MCF 10A (cell line): Measurements from ENCODE around the gene SLU7. TPM values are rescaled to one million over a fixed set of nuclear protein-coding genes. Genes with fewer than 3 reads are reported as not detected.

Experiments used
- BruUV-seq: library from RNA; stranded (reverse); fragments of 400-500 nt; replicated peaks from 2 replicates; lab custom pipeline; 2021; lab: Mats Ljungman, UMichigan
- CTCF ChIA-PET: fragments of 300-600 bp; sonication (Branson Sonifier 250); formaldehyde crosslinking; extraction: SDS; loops from one replicate; lab custom pipeline; 2021; ENCODE audit warnings: antibody characterized with exemption, inconsistent platforms; lab: Yijun Ruan, JAX
- POLR2A ChIA-PET: fragments of 300-600, 350-650 bp; sonication (Branson Sonifier 250); formaldehyde crosslinking; extraction: SDS; loops from one replicate; lab custom pipeline; 2020; ENCODE audit warnings: antibody characterized with exemption, inconsistent platforms; lab: Yijun Ruan, JAX
- DNase-seq: peaks from one replicate; pipeline ENCODE4 v3.0.0-alpha.2; 2018; ENCODE audit not compliant: unreplicated experiment
- H3K27ac Mint-ChIP-seq: one replicate; pipeline ENCODE4 v1.8.0; 2022; ENCODE audit warnings: mild to moderate bottlenecking, low read depth, mixed read lengths; ENCODE audit not compliant: unreplicated experiment
- H3K27me3 Mint-ChIP-seq: one replicate; pipeline ENCODE4 v1.8.0; 2022; ENCODE audit warnings: mixed read lengths; ENCODE audit not compliant: insufficient read depth, unreplicated experiment
- H3K36me3 Mint-ChIP-seq: one replicate; pipeline ENCODE4 v1.8.0; 2022; ENCODE audit warnings: mild to moderate bottlenecking, moderate library complexity, mixed read lengths; ENCODE audit not compliant: insufficient read depth, unreplicated experiment
- H3K4me1 Mint-ChIP-seq: one replicate; pipeline ENCODE4 v1.8.0; 2022; ENCODE audit warnings: mixed read lengths; ENCODE audit not compliant: insufficient read depth, unreplicated experiment
- H3K4me3 Mint-ChIP-seq: one replicate; pipeline ENCODE4 v1.8.0; 2022; ENCODE audit warnings: mild to moderate bottlenecking, moderate library complexity, mixed read lengths; ENCODE audit not compliant: unreplicated experiment
- H3K9me3 Mint-ChIP-seq: one replicate; pipeline ENCODE4 v1.8.0; 2022; ENCODE audit warnings: mixed read lengths; ENCODE audit not compliant: unreplicated experiment
- CTCF ChIP-seq: fragments of 200-600 bp; IDR thresholded peaks from one replicate; pipeline ENCODE4 v1.8.0; 2022; ENCODE audit warnings: antibody characterized with exemption, mild to moderate bottlenecking; ENCODE audit not compliant: unreplicated experiment
- intact Hi-C: fragments of 100-400 bp; cut with micrococcal nuclease; formaldehyde crosslinking; loops from 2 replicates; pipeline ENCODE4 v1.14.1; 2022
- total RNA-seq: library from RNA; stranded (reverse); gene quantifications from 2 replicates; pipeline ENCODE4 v1.2.3, GENCODE V29; 2022

The SLU7 gene
- total RNA-seq, 1 experiment from 2014 or later = 64.6 TPM

GRCh38 chr5:160385496-160385895, 33.4 kb downstream of the SLU7 start:
- intact Hi-C loops = no loop called here
- Mint-ChIP-seq H3K36me3 (no peaks in the 10 kb centered on the region), H3K9me3 (peaks cover 16% of the 10 kb centered on the region), H3K27ac (no peak overlapping the region), H3K27me3 (no peaks in the 10 kb centered on the region), H3K4me1 (no peaks in the 10 kb centered on the region), H3K4me3 (no peak overlapping the region)
- no peak for DNase-seq
- no peak for TF ChIP-seq CTCF
- POLR2A ChIA-PET = interaction anchor here (0.6 kb wide), 1 partner anchor 160 kb away, joined by 3 read pairs; no protein-coding TSS in a partner anchor
- CTCF ChIA-PET = interaction anchor here (0.5 to 2.0 kb wide), 3 partner anchors 41 to 364 kb away, joined by 3 to 6 read pairs (median 4); no protein-coding TSS in a partner anchor
- BruUV-seq = no TSS peak

GRCh38 chr5:160384681-160385080, 34.2 kb downstream of the SLU7 start:
- no peak overlapping the region for H3K4me3 Mint-ChIP-seq
- H3K9me3 Mint-ChIP-seq = peaks cover 16% of the 10 kb centered on the region
- H3K27ac Mint-ChIP-seq = no peak overlapping the region
- no peaks in the 10 kb centered on the region for H3K27me3 Mint-ChIP-seq
- ChIA-PET POLR2A (interaction anchor here (0.5 kb wide), 1 partner anchor 369 kb away, joined by 3 read pairs; no protein-coding TSS in a partner anchor), CTCF (interaction anchor here (1.5 kb wide), 1 partner anchor 141 kb away, joined by 3 read pairs; no protein-coding TSS in a partner anchor)
- no TSS peak for BruUV-seq
- no peaks in the 10 kb centered on the region for H3K4me1 Mint-ChIP-seq
- no peak for TF ChIP-seq CTCF
- intact Hi-C loops = no loop called here
- no peak for DNase-seq
- no peaks in the 10 kb centered on the region for H3K36me3 Mint-ChIP-seq

GRCh38 chr5:160382346-160382745, 36.5 kb downstream of the SLU7 start:
- Mint-ChIP-seq H3K9me3 (no peaks in the 10 kb centered on the region), H3K4me1 (no peaks in the 10 kb centered on the region), H3K27me3 (no peaks in the 10 kb centered on the region), H3K27ac (no peak overlapping the region), H3K36me3 (no peaks in the 10 kb centered on the region), H3K4me3 (no peak overlapping the region)
- CTCF ChIA-PET = interaction anchor here (0.6 to 1.9 kb wide), 3 partner anchors 8 to 56 kb away, joined by 3 to 13 read pairs (median 3); no protein-coding TSS in a partner anchor
- no peak for DNase-seq
- POLR2A ChIA-PET = interaction anchor here (0.6 kb wide), 1 partner anchor 14 kb away, joined by 3 read pairs; no protein-coding TSS in a partner anchor
- TF ChIP-seq CTCF = no peak
- BruUV-seq = no TSS peak
- intact Hi-C loops = no loop called here

GRCh38 chr5:160380041-160380440, 38.8 kb downstream of the SLU7 start:
- no TSS peak for BruUV-seq
- H3K27me3 Mint-ChIP-seq = peaks cover 21% of the 10 kb centered on the region
- DNase-seq = no peak
- no peak for TF ChIP-seq CTCF
- intact Hi-C loops = no loop called here
- H3K27ac Mint-ChIP-seq = no peak overlapping the region
- CTCF ChIA-PET = interaction anchor here (0.8 to 3.1 kb wide), 9 partner anchors 10 to 358 kb away, joined by 3 to 25 read pairs (median 5); no protein-coding TSS in a partner anchor
- H3K36me3 Mint-ChIP-seq = no peaks in the 10 kb centered on the region
- H3K4me1 Mint-ChIP-seq = no peaks in the 10 kb centered on the region
- no peaks in the 10 kb centered on the region for H3K9me3 Mint-ChIP-seq
- no peak overlapping the region for H3K4me3 Mint-ChIP-seq
- POLR2A ChIA-PET = interaction anchor here (0.8 to 1.0 kb wide), 2 partner anchors 11 to 14 kb away, joined by 3 to 6 read pairs; no protein-coding TSS in a partner anchor
